Measurements from ENCODE around the gene OPCML.
A peak's percentile ranks its signal among the peaks of the same experiment; 100 is the strongest.

The OPCML gene

DNA sequence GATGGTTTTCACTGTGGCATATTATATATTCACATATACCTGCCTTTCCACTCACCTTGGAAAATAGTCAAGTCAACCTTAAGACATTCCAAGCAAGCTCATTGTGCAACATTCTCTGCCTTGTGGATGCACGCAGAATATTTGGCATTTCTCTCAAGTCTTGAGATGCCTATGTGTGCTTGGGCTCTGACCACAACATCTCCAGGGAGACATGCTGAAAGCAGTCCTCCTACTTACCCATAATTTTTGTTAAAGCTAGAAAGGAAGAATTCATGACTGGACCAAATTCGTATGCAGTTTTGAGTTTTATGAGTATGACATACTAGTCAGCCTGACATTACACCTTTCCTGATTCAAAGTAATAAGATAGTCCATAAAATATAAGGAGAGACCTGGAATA lies 684.0 kb downstream of the OPCML start:
- no peak overlapping the region for H3K4me3 Mint-ChIP-seq
- H3K36me3 Mint-ChIP-seq (ENCODE audit: low read depth): no peaks in the 10 kb centered on the region
- H3K4me1 Mint-ChIP-seq: peaks cover 28% of the 10 kb centered on the region
- H3K27ac Mint-ChIP-seq: no peak overlapping the region
- no peaks in the 10 kb centered on the region for H3K9me3 Mint-ChIP-seq
- H3K27me3 Mint-ChIP-seq (ENCODE audit: low read depth): no peaks in the 10 kb centered on the region
- TF ChIP-seq, protein P1, sequence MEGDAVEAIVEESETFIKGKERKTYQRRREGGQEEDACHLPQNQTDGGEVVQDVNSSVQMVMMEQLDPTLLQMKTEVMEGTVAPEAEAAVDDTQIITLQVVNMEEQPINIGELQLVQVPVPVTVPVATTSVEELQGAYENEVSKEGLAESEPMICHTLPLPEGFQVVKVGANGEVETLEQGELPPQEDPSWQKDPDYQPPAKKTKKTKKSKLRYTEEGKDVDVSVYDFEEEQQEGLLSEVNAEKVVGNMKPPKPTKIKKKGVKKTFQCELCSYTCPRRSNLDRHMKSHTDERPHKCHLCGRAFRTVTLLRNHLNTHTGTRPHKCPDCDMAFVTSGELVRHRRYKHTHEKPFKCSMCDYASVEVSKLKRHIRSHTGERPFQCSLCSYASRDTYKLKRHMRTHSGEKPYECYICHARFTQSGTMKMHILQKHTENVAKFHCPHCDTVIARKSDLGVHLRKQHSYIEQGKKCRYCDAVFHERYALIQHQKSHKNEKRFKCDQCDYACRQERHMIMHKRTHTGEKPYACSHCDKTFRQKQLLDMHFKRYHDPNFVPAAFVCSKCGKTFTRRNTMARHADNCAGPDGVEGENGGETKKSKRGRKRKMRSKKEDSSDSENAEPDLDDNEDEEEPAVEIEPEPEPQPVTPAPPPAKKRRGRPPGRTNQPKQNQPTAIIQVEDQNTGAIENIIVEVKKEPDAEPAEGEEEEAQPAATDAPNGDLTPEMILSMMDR (IDR thresholded peaks at IDR 0.05; ENCODE audit: unreplicated experiment in 3 of 3): no peak

DNA sequence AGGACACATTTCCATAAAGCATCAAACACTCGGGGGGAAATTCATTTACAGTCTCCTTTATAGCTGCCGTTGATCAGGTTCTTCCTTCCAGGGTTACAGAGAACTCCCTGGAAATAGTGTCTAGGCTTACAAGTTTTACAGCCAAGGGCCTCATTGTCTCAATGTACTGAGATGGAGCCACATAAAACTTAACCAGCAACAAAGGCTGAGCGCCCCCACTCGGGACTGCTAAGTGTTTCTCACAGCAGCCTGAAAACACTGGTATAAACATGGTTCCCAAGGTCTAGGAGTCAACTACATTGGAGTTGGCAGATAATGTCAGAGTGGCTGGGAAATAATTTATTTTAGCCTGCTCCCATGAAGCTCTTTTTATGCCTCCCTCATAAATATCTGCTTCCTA lies 686.2 kb downstream of the OPCML start:
- Mint-ChIP-seq H3K4me3 (no peak overlapping the region), H3K36me3 (ENCODE audit: low read depth) (no peaks in the 10 kb centered on the region), H3K4me1 (peaks cover 28% of the 10 kb centered on the region), H3K27ac (peak overlapping the region in 2 of 3 experiments; percentile 10 to 15), H3K9me3 (no peaks in the 10 kb centered on the region), H3K27me3 (ENCODE audit: low read depth) (no peaks in the 10 kb centered on the region)
- TF ChIP-seq, protein P1 (IDR thresholded peaks at IDR 0.05; ENCODE audit: unreplicated experiment in 3 of 3): no peak

DNA sequence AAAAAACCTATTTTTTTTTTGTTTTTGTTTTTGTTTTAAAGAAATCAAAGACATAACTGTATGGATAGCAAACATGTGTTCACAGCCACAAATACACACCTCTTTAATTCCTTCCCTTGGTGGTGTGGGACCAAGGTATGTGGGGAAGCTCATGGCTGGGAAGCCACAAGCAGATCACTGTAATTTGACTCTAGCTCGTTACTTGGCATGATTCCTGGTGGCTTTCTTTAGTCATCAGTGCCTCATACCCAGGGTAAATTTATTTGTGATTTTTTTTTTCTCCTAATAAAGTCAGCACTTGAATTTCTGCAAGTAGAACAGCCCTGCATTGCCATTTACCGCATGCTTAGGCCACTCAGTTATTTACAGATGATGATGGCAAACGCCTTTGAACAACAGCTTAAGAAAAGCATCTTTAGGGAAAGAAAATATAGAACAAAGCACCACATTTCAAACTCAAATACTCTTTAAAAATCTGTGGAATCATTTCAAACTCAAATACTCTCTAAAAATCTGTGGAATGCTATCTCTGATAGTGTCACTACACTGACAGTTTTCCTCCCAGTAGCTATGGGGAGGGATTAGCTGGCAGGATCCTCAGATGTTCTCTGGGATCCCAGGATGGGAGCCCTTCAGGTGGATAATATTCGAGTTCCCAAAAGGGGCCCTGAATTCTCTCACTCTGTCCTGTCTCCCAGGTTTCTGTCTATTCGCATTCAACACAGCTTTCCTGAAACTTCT lies 687.2 kb downstream of the OPCML start:
- H3K36me3 Mint-ChIP-seq (ENCODE audit: low read depth): no peaks in the 10 kb centered on the region
- H3K4me3 Mint-ChIP-seq: no peak overlapping the region
- peak overlapping the region in 1 of 3 experiments; percentile 47 for H3K27ac Mint-ChIP-seq
- H3K27me3 Mint-ChIP-seq (ENCODE audit: low read depth): peaks cover 4% of the 10 kb centered on the region
- H3K9me3 Mint-ChIP-seq: no peaks in the 10 kb centered on the region
- TF ChIP-seq, protein P1 (IDR thresholded peaks at IDR 0.05; ENCODE audit: unreplicated experiment in 3 of 3): no peak
- peaks cover 28% of the 10 kb centered on the region for H3K4me1 Mint-ChIP-seq

DNA sequence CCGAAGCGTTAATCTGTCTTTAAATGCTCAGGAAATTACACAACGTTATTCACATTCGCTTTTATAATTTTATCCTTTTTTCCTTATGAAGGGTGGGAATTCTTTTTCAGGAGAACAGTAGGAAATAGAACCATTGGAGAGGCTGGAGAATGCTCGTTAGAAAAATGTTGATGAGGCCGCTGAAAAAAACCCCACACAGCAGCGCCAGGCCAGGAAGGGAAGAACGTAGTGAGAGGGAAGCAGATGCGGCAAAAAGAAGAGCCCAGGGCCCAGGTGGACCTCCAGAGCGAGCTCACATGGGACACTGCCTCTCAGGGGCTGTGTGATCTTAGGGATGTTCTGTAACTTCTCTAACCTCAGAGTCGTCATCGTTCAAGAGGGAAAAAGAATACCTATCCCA lies 691.6 kb downstream of the OPCML start:
- Mint-ChIP-seq H3K27me3 (ENCODE audit: low read depth) (peaks cover 4% of the 10 kb centered on the region), H3K36me3 (ENCODE audit: low read depth) (no peaks in the 10 kb centered on the region), H3K27ac (no peak overlapping the region), H3K4me1 (peaks cover 28% of the 10 kb centered on the region), H3K4me3 (no peak overlapping the region), H3K9me3 (no peaks in the 10 kb centered on the region)
- TF ChIP-seq, protein P1 (IDR thresholded peaks at IDR 0.05; ENCODE audit: unreplicated experiment in 3 of 3): no peak

DNA sequence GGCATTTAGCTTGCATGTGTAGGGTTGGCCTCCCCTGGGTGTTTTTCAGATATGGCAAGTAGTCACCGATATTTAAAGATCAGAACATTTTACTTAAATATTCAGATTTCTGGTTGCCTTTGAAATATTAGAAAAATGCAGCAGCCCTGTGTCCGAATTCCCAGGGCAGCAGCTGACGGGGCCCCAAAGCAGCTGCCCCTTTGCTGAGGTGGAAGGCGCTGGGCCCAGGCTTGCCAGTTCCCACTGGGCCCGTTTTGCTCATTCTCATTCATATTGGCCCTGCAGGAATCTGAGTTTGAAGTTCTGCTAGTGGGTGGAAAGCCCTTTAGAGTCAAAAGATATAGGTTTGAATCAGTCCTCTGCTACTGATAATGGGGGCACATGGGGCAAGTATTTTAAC lies 692.1 kb downstream of the OPCML start:
- H3K36me3 Mint-ChIP-seq (ENCODE audit: low read depth): no peaks in the 10 kb centered on the region

More for the DNA sequence above, 692.1 kb downstream of the OPCML start:
- TF ChIP-seq, protein P1 (IDR thresholded peaks at IDR 0.05; ENCODE audit: unreplicated experiment in 3 of 3): no peak
- Mint-ChIP-seq H3K27ac (no peak overlapping the region), H3K4me1 (peaks cover 24% of the 10 kb centered on the region), H3K9me3 (no peaks in the 10 kb centered on the region), H3K4me3 (no peak overlapping the region), H3K27me3 (ENCODE audit: low read depth) (peaks cover 4% of the 10 kb centered on the region)
